AG09309 (cell line): ENCODE data around the gene ACACA.

Source experiments
- DNase-seq: peaks from one replicate; pipeline ENCODE4 v3.0.0-alpha.2; 2010; ENCODE audit warnings: low read depth
- H3K4me3 ChIP-seq: 2 replicates; pipeline ENCODE4 v1.5.1; 2011; ENCODE audit warnings: mild to moderate bottlenecking, low read depth, low read length, moderate library complexity; ENCODE audit not compliant: control insufficient read depth
- TF ChIP-seq, protein P1 (sequence below): IDR thresholded peaks from 2 replicates; pipeline ENCODE4 v1.5.1; 2011; ENCODE audit warnings: mild to moderate bottlenecking, low read depth, low read length, inconsistent platforms; ENCODE audit not compliant: insufficient read depth, control insufficient read depth; ENCODE audit errors: missing control alignments

The ACACA gene

DNA sequence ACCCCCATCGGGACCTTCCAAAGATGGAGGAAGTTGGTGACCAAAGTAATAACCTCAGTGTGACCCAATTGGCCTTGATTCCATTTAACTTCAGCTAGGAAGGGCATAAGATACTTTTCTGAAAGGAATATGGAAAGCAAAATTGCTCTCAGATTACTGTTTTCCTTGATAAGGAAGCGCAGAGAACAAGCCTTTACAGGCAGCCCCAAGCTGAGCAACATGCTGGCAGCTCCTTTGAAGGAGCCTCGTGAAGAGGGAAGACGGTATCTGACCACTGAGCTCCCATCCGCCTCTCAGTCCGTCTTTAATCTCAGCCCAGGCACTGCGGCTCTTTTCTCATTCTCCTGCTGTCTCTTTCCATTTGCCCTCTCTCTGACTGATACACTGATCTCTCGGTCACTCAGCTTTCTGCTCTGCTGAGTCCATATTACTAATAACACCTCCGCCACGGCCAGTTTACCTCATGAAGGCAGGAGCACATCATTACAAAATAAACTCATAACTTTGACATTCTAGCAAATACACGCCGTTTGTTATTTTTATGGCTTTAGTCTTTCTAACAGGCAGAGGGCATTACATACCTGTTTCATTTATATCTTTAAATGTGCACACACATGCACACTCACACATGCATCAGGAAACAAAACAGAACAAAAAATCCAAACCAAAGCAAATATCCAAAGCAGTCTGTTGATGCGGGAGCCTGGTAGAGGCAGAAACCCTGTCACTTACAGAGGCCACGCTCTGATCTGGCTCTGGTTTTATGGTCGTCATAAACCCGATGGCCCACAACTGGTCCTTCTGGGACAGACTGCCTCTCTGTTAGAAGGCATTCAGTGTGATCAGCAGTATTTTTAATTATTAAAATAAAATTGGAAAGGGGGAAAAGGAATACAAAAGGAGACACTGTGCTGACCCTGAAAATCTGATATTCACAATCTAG is 274.7 kb downstream of the ACACA start:
- TF ChIP-seq, protein P1, sequence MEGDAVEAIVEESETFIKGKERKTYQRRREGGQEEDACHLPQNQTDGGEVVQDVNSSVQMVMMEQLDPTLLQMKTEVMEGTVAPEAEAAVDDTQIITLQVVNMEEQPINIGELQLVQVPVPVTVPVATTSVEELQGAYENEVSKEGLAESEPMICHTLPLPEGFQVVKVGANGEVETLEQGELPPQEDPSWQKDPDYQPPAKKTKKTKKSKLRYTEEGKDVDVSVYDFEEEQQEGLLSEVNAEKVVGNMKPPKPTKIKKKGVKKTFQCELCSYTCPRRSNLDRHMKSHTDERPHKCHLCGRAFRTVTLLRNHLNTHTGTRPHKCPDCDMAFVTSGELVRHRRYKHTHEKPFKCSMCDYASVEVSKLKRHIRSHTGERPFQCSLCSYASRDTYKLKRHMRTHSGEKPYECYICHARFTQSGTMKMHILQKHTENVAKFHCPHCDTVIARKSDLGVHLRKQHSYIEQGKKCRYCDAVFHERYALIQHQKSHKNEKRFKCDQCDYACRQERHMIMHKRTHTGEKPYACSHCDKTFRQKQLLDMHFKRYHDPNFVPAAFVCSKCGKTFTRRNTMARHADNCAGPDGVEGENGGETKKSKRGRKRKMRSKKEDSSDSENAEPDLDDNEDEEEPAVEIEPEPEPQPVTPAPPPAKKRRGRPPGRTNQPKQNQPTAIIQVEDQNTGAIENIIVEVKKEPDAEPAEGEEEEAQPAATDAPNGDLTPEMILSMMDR, result no peak
- no peak for DNase-seq
- no peak overlapping the region for H3K4me3 ChIP-seq

DNA sequence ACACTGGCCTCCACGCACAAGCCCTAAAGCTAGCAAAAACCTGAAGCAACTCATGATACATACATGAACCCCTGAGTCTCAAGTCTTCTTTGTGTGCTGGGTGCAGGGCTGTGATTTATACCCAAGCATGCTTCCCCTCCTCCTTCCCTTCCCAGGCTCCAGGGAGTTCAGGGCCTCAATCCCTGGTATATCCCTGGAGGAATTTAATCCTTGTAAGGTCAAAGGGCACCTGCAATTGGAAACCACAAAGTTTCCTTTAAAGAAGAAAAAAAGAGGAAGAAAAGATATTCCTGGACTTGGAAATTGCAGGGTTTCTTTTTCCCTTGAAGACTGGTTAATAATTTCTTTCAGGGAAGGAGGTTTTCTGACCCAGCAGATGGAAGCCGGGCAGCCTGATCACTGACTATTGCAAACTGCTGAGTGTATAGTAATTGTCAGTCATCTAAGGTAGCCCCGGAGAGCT is 275.6 kb downstream of the ACACA start:
- DNase-seq, result no peak
- no peak overlapping the region for H3K4me3 ChIP-seq
- TF ChIP-seq, protein P1, result no peak

DNA sequence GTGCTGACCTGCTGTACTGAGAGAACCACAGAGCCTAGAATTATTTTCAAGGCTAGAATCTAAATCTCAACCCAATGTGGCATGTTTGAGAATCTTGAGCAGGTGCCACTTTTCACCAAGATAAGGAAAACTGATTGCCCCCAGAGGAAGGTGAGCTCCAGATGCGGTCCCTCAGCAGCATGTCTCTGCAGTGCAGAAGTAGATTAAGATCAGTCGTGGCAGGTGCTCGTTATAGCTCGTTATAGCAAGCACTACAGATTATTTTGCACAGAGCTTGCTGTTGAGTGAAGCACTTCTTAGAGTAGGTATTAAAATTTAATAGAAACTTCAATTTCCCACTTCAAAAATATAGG is 281.8 kb downstream of the ACACA start:
- no peak overlapping the region for H3K4me3 ChIP-seq
- TF ChIP-seq, protein P1, result no peak
- DNase-seq, result no peak

DNA sequence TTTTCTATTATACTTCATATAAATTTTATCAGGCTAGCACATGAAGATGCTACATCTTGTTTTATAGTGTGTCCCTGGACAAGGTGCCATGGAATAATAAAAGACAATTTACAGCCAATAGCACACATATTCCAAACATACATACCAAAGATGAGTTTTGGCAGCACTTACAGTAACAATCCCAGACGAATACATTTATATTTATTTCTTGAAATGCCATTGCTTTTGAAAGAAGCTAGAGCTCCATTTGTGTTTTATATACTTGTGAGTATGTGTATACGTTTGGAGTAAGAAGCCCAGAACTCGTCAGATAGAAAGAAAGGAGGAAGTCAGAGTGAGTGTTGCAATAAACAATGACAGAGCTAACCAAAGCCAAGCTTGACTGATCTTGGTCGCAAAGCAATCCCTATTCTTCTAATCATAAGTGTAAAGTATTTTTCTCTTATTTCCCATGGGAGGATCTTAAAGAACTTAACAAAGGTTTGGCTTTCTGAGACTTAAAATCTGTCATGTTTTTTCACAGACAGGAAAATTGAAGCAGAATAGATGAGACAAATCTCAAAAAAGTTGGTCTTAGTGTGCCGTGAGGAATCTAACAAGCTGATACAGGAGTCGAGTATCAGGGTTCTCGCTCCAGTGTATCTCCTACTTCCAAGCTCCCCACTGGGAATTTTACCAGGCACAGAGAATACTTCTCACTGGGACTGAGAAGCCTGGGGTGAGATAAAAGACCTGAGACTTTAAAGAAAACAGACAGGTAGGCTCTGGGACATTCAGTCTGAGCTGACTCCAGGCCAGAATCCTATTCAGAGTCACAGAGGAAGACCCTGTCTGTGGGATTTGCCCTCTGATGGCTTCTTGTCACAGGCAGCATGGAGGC is 282.5 kb downstream of the ACACA start:
- H3K4me3 ChIP-seq, result no peak overlapping the region
- DNase-seq, result no peak
- TF ChIP-seq, protein P1, result no peak

DNA sequence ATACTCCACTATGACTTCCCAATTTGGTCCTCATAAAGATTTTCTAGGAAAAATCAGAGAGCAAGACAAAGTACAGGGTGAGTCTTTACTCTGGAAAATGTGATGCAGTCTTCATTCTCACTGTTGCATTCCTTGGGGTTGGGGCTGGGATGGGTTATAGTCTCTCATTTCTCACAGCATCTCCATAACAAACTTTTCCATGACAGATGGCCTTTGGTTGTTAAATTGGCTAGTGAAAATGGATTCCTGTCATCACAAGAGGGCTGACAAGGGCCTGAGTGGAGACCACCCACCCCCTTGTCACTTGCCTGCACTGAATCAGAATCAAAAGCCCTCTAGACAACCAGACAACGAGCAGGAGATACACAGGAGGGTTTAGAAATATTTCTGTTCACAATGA is 283.2 kb downstream of the ACACA start:
- TF ChIP-seq, protein P1, result no peak
- no peak for DNase-seq
- no peak overlapping the region for H3K4me3 ChIP-seq

DNA sequence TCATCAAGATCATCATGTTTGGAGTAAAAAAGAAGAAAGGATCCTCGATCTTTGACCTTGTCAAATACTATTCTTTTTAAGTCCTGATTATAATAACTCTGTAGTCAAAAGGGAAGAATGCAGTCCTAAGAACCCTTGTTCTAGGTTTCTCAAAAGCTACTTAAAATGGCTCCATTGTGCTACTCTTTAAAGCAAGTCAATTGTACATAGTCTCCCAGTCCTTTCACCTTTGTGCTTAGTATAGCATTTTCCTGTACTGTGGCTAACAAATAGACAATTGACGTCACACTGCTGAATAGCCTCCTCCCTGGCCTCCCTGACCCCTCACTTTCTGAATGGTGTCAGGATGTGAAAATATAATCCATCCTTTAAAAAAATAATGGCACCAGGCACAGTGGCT is 285.0 kb downstream of the ACACA start:
- no peak overlapping the region for H3K4me3 ChIP-seq
- DNase-seq, result no peak
- TF ChIP-seq, protein P1, result no peak
